GM10248 (cell line): ENCODE results near the gene KLHL3.

Experiments used
- CTCF ChIA-PET: fragments of 300-600 bp; sonication (Branson Sonifier 250); formaldehyde crosslinking; extraction: SDS; loops from one replicate; lab custom pipeline; 2021; ENCODE audit warnings: antibody characterized with exemption; lab: Yijun Ruan, JAX
- POLR2A ChIA-PET: fragments of 350-650 bp; sonication (Branson Sonifier 250); formaldehyde crosslinking; extraction: SDS; loops from one replicate; lab custom pipeline; 2020; ENCODE audit warnings: antibody characterized with exemption; lab: Yijun Ruan, JAX
- DNase-seq: peaks from one replicate; pipeline ENCODE4 v3.0.0; 2012; ENCODE audit errors: extremely low spot score
- CTCF ChIP-seq: IDR thresholded peaks from 2 replicates; pipeline ENCODE4 v1.5.1; 2012; ENCODE audit warnings: mild to moderate bottlenecking, low read depth; ENCODE audit errors: extremely low read depth, missing control alignments, control extremely low read depth

KLHL3 gene

GRCh38 chr5:137708796-137709559 is 26.9 kb downstream of the KLHL3 start:
- no peak for TF ChIP-seq CTCF
- POLR2A ChIA-PET, result no interaction called here
- DNase-seq, result no peak
- CTCF ChIA-PET, result interaction anchor here (1.4 to 2.4 kb wide), 3 partner anchors 34 to 49 kb away, joined by 4 to 7 read pairs (median 7); no protein-coding TSS in a partner anchor

- no peak for DNase-seq
- CTCF ChIA-PET, result interaction anchor here (0.6 to 2.4 kb wide), 6 partner anchors 10 to 48 kb away, joined by 3 to 7 read pairs (median 4); no protein-coding TSS in a partner anchor
- POLR2A ChIA-PET, result no interaction called here
- no peak for TF ChIP-seq CTCF
These were observed 27.8 kb downstream of the KLHL3 start for GRCh38 chr5:137708062-137708461.

- DNase-seq, result no peak
- ChIA-PET POLR2A (no interaction called here), CTCF (interaction anchor here (1.4 to 1.6 kb wide), 2 partner anchors 15 to 46 kb away, joined by 4 to 5 read pairs; no protein-coding TSS in a partner anchor)
- no peak for TF ChIP-seq CTCF
These were observed 29.0 kb downstream of the KLHL3 start for GRCh38 chr5:137706841-137707240.

GRCh38 chr5:137705106-137705505 is 30.8 kb downstream of the KLHL3 start:
- no peak for DNase-seq
- CTCF ChIA-PET, result interaction anchor here (0.9 kb wide), 1 partner anchor 21 kb away, joined by 3 read pairs; no protein-coding TSS in a partner anchor
- TF ChIP-seq CTCF, result no peak
- POLR2A ChIA-PET, result no interaction called here

- POLR2A ChIA-PET, result no interaction called here
- CTCF ChIA-PET, result no interaction called here
These were observed 32.3 kb downstream of the KLHL3 start for GRCh38 chr5:137703565-137703964.

GRCh38 chr5:137700282-137700680 is 35.6 kb downstream of the KLHL3 start:
- DNase-seq, result no peak
- ChIA-PET POLR2A (no interaction called here), CTCF (interaction anchor here (0.9 to 2.6 kb wide), 3 partner anchors 14 to 40 kb away, joined by 3 to 7 read pairs (median 6); no protein-coding TSS in a partner anchor)
- TF ChIP-seq CTCF, result no peak

More at GRCh38 chr5:137703565-137703964, 32.3 kb downstream of the KLHL3 start:
- no peak for TF ChIP-seq CTCF
- no peak for DNase-seq
